ENCODE data around the gene DAPK2.

DNA sequence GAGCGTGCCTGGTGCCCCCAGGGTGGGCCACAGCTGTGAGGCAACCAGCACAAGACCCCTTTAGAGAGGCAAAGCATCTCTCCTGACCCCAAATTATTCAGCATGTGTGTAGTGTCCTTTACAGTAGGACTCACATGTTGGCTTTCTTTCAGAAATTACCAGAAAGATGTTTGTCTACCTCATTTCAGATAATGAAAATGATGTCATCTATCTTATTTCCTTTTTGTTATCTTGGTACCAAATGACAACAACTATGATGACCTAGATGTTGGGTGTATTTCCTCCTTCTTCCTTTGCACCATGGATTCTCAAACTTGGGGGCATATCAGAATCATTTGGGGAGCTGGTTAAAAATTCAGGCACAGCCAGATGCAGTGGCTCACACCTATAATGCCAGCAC lies 50.5 kb downstream of the DAPK2 start:
- no peak for TF ChIP-seq EZH2 (IDR thresholded peaks at IDR 0.05; ENCODE audit: insufficient read depth, poor library complexity, severe bottlenecking)
- TF ChIP-seq EZH2phosphoT487 (IDR thresholded peaks at IDR 0.05; ENCODE audit: insufficient read depth, low read depth): no peak

Measured in GM23248 (cell line).